SK-N-DZ (cell line): ENCODE data around the gene ZKSCAN1.

Experiments used
- DNase-seq: peaks from one replicate; pipeline ENCODE4 v3.0.0-alpha.2; 2015; ENCODE audit warnings: low spot score

The ZKSCAN1 gene

DNA sequence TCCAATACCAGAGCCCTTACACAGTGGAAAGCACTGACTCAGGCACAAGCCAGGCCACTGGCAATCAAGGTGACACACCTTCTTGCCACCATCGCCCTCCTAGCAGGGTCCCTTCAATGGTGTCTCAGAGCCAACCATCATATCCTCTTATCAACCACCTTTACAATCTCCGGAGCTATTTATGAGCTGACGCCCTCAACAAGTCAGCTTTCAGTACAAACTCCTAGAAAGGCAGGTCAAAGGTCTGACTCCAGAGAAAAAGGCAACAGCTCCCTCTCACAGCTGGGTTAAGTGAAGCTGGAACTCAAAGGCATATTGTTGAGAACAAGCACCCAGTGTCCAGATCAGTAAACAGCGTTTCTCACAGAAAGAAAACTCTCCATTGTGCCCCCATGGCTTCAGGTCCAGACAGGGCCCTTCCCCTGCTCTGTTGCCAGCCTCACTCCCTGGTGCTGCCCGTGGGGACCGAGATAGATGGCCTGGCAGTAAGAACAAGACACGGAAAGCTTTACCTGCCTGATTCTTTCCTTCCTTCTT lies 63.7 kb downstream of the ZKSCAN1 start:
- DNase-seq: no peak

DNA sequence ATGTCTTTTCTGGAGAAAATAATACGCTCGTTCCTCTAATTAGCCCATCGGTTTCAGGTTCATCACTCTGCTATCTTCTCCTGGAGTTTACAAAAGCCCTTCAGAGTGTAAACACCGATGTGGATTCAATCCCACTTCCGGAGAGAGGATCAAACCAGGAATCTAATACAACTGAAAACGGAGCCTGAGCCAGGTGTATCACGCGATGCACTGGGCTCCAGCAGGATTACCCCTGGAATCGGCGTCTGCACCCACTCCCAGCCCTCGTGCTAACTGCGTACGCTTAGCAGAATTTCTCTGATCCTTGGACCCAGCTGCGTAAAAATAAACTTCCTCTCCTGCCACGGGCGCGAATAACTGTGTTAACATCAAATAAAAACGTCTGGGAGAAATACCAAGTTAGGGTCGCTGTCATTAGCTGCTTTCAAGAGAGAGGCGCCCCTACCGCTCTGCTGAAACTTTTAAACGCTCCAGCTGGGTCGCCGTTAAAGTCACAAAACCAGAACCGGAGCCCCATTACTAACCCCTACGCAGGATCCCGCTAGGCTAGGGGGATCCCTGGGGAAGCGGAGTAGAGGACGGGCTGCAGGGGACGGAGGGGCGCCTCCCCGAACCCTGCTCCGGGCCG lies 65.6 kb downstream of the ZKSCAN1 start:
- DNase-seq: peak; percentile 27

GRCh38 chr7:100081535-100082102 lies 66.2 kb downstream of the ZKSCAN1 start, which contains the start of gene ZNF3:
Gene ZNF3 (minus strand): TSS chr7:100081723. CDS start chr7:100077357, 4,366 bp downstream.
- peak; percentile 99 for DNase-seq

- no peak for DNase-seq
These were observed 67.6 kb downstream of the ZKSCAN1 start for GRCh38 chr7:100082978-100083377.

DNA sequence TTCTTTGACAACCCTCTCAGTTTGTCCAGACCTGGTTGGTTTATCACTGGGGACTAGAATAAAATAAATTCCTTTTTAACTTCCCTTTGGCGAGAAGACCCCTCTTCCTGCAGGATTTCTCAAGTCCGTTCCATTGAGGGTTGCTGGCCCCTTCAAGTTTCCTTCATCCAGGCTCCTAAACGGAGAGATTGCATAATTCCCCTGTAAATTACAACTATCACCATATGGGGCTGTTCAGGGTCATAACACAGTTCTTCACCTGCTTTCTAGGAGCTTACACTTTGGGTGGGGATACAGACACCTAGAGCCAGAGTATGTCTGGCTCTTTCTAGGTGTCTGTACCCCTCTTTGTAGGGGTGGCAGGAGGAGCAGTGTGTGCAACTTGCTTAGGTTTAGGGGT lies 70.1 kb downstream of the ZKSCAN1 start:
- DNase-seq: no peak

DNA sequence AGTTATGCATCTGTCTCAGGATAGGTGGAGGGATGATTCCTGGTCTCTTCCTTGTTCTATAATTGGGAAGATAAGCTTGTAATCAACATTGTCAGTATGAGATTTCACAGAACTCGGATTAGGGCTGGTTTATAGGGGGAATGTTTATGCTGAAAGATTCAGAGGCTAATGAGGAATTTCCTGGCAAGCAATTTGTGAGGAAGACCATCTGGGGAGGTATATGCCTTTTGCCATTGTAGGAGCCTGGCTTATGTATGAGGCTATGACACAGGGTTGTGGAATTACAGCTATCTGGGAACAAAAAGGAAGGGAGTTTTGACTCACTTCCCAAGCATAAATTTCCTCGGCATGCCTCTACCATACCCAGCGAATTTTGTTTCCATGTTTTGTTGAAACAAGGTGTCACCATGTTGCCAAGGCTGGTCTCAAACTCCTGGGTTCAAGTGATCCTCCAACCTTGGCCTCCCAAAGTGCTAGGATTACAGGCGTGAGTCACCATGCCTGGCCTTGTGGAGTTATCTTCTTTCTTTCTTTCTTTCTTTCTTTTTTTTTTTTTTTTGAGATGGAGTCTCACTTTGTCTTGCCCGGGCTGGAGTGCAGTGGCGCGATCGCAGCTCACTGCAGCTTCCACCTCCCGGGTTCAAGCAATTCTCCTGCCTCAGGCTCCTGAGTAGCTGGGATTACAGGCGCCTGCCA lies 71.8 kb downstream of the ZKSCAN1 start:
- DNase-seq: peak; percentile 56

DNA sequence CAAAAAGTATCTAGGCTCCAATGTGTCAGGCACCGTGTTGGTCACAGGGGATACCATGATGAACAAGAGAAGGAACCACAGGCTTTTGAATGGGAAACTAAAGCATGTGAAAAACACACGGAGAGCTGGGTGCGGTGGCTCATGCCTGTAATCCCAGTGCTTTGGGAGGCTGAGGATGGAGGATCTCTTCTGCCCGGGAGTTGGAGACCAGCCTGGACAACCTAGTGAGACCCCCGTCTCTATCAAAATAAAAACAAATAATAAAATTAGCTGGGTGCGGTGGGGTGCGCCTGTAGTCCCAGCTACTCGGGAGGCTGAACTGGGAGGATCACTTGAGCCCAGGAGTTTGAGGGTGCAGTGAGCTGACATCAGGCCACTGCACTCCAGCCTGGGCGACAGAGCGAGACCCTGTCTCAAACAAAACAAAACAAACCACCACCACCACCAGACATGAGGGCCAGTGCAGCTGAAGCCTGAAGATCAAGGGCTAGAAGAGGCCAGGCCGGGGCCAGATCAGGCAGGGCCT lies 72.8 kb downstream of the ZKSCAN1 start:
- no peak for DNase-seq

DNA sequence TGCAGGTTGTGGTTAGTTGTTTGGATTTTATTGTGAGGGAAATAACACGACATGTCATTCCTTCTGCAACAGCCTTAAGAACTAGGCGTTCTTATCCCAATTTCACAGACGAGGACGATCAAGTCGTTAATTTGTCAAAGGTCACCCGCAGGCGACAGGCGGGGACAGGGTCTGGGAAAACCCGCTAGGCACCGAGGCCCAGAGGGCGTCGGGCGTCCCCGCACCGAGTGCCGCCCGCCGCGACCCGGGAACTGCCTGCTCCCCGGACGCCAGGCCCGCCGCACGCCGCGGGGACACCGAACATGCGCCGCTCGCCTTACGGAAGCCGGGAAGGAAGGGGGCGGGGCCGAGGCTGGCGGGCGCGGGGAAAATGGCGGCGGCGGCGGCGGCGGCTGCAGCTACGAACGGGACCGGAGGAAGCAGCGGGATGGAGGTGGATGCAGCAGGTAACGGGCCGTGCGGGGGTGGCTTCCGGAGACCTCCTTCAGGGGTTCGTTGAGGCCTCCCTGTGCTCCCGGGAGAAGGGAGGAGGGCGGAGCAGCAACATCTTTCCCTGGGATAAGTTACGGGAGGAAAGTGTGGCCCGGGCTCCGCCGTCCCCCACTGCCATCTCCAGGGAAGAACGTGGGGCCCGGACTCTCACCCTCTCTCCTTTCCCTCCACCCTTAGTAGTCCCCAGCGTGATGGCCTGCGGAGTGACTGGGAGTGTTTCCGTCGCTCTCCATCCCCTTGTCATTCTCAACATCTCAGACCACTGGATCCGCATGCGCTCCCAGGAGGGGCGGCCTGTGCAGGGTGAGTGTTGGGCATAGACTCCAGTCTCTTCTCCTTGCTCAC lies 73.4 kb downstream of the ZKSCAN1 start, which contains the start of gene COPS6:
TSS of gene COPS6 (plus strand) at position 349 of the 837 bp plus-strand sequence. CDS start at position 371, 22 bp downstream.
- DNase-seq: peak; percentile 74

DNA sequence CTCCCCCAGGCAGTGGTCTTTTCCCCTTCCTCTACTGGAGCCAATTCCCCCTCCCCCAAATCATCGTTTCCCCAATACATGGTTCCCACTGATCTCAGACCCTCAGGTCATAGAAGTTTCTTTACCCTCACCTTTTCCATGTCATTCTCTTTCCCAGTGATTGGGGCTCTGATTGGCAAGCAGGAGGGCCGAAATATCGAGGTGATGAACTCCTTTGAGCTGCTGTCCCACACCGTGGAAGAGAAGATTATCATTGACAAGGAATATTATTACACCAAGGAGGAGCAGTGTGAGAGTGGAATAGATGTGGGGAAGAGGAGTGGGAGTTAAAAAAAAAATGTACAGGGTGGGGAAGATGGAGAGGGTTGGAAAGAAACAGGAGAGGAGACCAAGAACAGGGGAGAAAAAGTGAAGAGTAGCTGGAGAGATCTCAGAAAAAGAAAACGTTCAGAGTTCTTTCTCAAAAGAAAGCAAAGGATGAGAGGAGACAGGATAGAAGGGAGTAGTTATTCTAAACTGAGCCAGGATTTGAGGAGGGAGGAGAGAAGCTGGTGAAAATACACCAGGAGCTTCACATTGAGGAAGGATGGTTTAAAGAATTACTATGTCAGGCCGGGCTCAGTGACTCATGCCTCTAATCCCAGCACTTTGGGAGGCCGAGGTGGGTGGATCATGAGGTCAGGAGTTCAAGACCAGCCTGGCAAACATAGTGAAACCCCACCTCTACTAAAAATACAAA lies 74.2 kb downstream of the ZKSCAN1 start:
- no peak for DNase-seq

DNA sequence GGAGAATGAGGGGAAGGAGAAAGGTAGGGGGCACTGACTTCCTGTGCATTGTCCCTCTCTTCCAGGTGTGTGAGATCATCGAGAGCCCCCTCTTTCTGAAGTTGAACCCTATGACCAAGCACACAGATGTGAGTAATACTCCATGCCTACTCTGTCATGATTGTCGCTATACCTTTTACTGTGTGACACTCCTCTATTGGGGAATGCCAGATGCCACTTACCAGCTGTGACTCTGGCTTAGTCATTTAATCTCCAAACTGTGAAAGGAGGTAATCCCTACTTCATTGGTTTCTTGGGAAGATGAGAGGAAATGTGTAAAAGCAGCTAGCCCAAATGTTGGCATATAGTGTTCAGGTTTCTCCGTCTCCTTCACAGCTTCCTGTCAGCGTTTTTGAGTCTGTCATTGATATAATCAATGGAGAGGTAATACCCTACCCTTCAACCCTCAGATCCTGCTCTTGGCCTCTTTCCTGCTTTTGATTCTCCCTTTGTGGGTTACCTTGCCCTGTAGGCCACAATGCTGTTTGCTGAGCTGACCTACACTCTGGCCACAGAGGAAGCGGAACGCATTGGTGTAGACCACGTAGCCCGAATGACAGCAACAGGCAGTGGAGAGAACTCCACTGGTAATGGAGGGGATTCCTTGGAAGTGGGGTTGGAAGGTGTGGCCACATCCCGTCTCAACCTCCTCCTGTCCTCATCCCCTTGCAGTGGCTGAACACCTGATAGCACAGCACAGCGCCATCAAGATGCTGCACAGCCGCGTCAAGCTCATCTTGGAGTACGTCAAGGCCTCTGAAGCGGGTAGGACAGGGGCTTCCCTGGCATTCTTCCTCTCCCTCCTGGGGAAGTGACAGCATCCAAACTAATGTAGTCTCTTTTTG lies 75.4 kb downstream of the ZKSCAN1 start:
- DNase-seq: peak; percentile 39
